ENCODE measurements around the gene DCAF12L2.
"Not testable (repeated sequence)": the region's sequence is repeated elsewhere in the genome, so short reads cannot be mapped to it uniquely, and the experiment has no call there.

The DCAF12L2 gene

GRCh38 chrX:126165721-126166461, at the start of gene DCAF12L2:
Gene DCAF12L2 (minus strand): TSS chrX:126166289. CDS start chrX:126165924, 365 bp downstream.
- Histone ChIP-seq H3K4me1 (ENCODE audit: control insufficient read depth, insufficient read depth, low read length) (no peaks in the 10 kb centered on the region), H3K4me3 (ENCODE audit: low read length) (no peak within 1 kb of the TSS), H3K27me3 (ENCODE audit: control insufficient read depth, insufficient read depth, low read length) (no peaks in the 10 kb centered on the region), H3K9ac (ENCODE audit: low read length) (no peak within 1 kb of the TSS), H3K9me3 (ENCODE audit: control insufficient read depth, low read length) (no peaks in the 10 kb centered on the region), H3K36me3 (ENCODE audit: control insufficient read depth, insufficient read depth, low read length) (no peaks in the 10 kb centered on the region)

- not testable (repeated sequence) for H3K36me3 ChIP-seq (ENCODE audit: control insufficient read depth, insufficient read depth, low read length); H3K4me1 ChIP-seq (ENCODE audit: control insufficient read depth, insufficient read depth, low read length); H3K9ac ChIP-seq (ENCODE audit: low read length); H3K27me3 ChIP-seq (ENCODE audit: control insufficient read depth, insufficient read depth, low read length); H3K4me3 ChIP-seq (ENCODE audit: low read length); H3K9me3 ChIP-seq (ENCODE audit: control insufficient read depth, low read length)
Observed at GRCh38 chrX:126190888-126191287, 24.8 kb upstream of the DCAF12L2 start.

- Histone ChIP-seq H3K9ac (ENCODE audit: low read length) (no peak overlapping the region), H3K9me3 (ENCODE audit: control insufficient read depth, low read length) (no peaks in the 10 kb centered on the region), H3K4me1 (ENCODE audit: control insufficient read depth, insufficient read depth, low read length) (no peaks in the 10 kb centered on the region), H3K36me3 (ENCODE audit: control insufficient read depth, insufficient read depth, low read length) (no peaks in the 10 kb centered on the region), H3K4me3 (ENCODE audit: low read length) (no peak overlapping the region), H3K27me3 (ENCODE audit: control insufficient read depth, insufficient read depth, low read length) (no peaks in the 10 kb centered on the region)
Observed at GRCh38 chrX:126177133-126177840, 11.2 kb upstream of the DCAF12L2 start.

GRCh38 chrX:126170720-126171119, 4.6 kb upstream of the DCAF12L2 start:
- Histone ChIP-seq H3K36me3 (ENCODE audit: control insufficient read depth, insufficient read depth, low read length) (no peaks in the 10 kb centered on the region), H3K4me3 (ENCODE audit: low read length) (no peak overlapping the region), H3K9ac (ENCODE audit: low read length) (no peak overlapping the region), H3K9me3 (ENCODE audit: control insufficient read depth, low read length) (no peaks in the 10 kb centered on the region), H3K27me3 (ENCODE audit: control insufficient read depth, insufficient read depth, low read length) (no peaks in the 10 kb centered on the region), H3K4me1 (ENCODE audit: control insufficient read depth, insufficient read depth, low read length) (no peaks in the 10 kb centered on the region)

- H3K27me3 ChIP-seq (ENCODE audit: control insufficient read depth, insufficient read depth, low read length): no peaks in the 10 kb centered on the region
- H3K4me1 ChIP-seq (ENCODE audit: control insufficient read depth, insufficient read depth, low read length): no peaks in the 10 kb centered on the region
- no peak overlapping the region for H3K4me3 ChIP-seq (ENCODE audit: low read length)
- H3K36me3 ChIP-seq (ENCODE audit: control insufficient read depth, insufficient read depth, low read length): no peaks in the 10 kb centered on the region
- no peaks in the 10 kb centered on the region for H3K9me3 ChIP-seq (ENCODE audit: control insufficient read depth, low read length)
- H3K9ac ChIP-seq (ENCODE audit: low read length): no peak overlapping the region
Observed at GRCh38 chrX:126167560-126167959, 1.5 kb upstream of the DCAF12L2 start.

GRCh38 chrX:126165401-126165720, 728 bp downstream of the DCAF12L2 start:
- H3K4me3 ChIP-seq (ENCODE audit: low read length): no peak overlapping the region
- H3K4me1 ChIP-seq (ENCODE audit: control insufficient read depth, insufficient read depth, low read length): no peaks in the 10 kb centered on the region
- no peaks in the 10 kb centered on the region for H3K36me3 ChIP-seq (ENCODE audit: control insufficient read depth, insufficient read depth, low read length)
- H3K9ac ChIP-seq (ENCODE audit: low read length): no peak overlapping the region
- H3K9me3 ChIP-seq (ENCODE audit: control insufficient read depth, low read length): no peaks in the 10 kb centered on the region
- no peaks in the 10 kb centered on the region for H3K27me3 ChIP-seq (ENCODE audit: control insufficient read depth, insufficient read depth, low read length)

- no peak overlapping the region for H3K4me3 ChIP-seq (ENCODE audit: low read length)
- H3K4me1 ChIP-seq (ENCODE audit: control insufficient read depth, insufficient read depth, low read length): no peaks in the 10 kb centered on the region
- H3K9ac ChIP-seq (ENCODE audit: low read length): no peak overlapping the region
- no peaks in the 10 kb centered on the region for H3K9me3 ChIP-seq (ENCODE audit: control insufficient read depth, low read length)
- no peaks in the 10 kb centered on the region for H3K36me3 ChIP-seq (ENCODE audit: control insufficient read depth, insufficient read depth, low read length)
- no peaks in the 10 kb centered on the region for H3K27me3 ChIP-seq (ENCODE audit: control insufficient read depth, insufficient read depth, low read length)
Observed at GRCh38 chrX:126164689-126165400, 1.2 kb downstream of the DCAF12L2 start.

- Histone ChIP-seq H3K9me3 (ENCODE audit: control insufficient read depth, low read length) (no peaks in the 10 kb centered on the region), H3K36me3 (ENCODE audit: control insufficient read depth, insufficient read depth, low read length) (no peaks in the 10 kb centered on the region), H3K4me1 (ENCODE audit: control insufficient read depth, insufficient read depth, low read length) (no peaks in the 10 kb centered on the region), H3K9ac (ENCODE audit: low read length) (no peak overlapping the region), H3K27me3 (ENCODE audit: control insufficient read depth, insufficient read depth, low read length) (no peaks in the 10 kb centered on the region), H3K4me3 (ENCODE audit: low read length) (no peak overlapping the region)
Observed at GRCh38 chrX:126164226-126164625, 1.9 kb downstream of the DCAF12L2 start.

GRCh38 chrX:126141014-126141413, 25.1 kb downstream of the DCAF12L2 start:
- Histone ChIP-seq H3K9ac (ENCODE audit: low read length) (no peak overlapping the region), H3K4me3 (ENCODE audit: low read length) (no peak overlapping the region), H3K4me1 (ENCODE audit: control insufficient read depth, insufficient read depth, low read length) (no peaks in the 10 kb centered on the region), H3K9me3 (ENCODE audit: control insufficient read depth, low read length) (no peaks in the 10 kb centered on the region), H3K36me3 (ENCODE audit: control insufficient read depth, insufficient read depth, low read length) (no peaks in the 10 kb centered on the region), H3K27me3 (ENCODE audit: control insufficient read depth, insufficient read depth, low read length) (no peaks in the 10 kb centered on the region)

GRCh38 chrX:126137899-126138298, 28.2 kb downstream of the DCAF12L2 start:
- Histone ChIP-seq H3K36me3 (ENCODE audit: control insufficient read depth, insufficient read depth, low read length) (no peaks in the 10 kb centered on the region), H3K4me1 (ENCODE audit: control insufficient read depth, insufficient read depth, low read length) (no peaks in the 10 kb centered on the region), H3K9me3 (ENCODE audit: control insufficient read depth, low read length) (no peaks in the 10 kb centered on the region), H3K9ac (ENCODE audit: low read length) (no peak overlapping the region), H3K27me3 (ENCODE audit: control insufficient read depth, insufficient read depth, low read length) (no peaks in the 10 kb centered on the region), H3K4me3 (ENCODE audit: low read length) (no peak overlapping the region)

- Histone ChIP-seq H3K27me3 (ENCODE audit: control insufficient read depth, insufficient read depth, low read length) (no peaks in the 10 kb centered on the region), H3K4me1 (ENCODE audit: control insufficient read depth, insufficient read depth, low read length) (no peaks in the 10 kb centered on the region), H3K9me3 (ENCODE audit: control insufficient read depth, low read length) (no peaks in the 10 kb centered on the region), H3K36me3 (ENCODE audit: control insufficient read depth, insufficient read depth, low read length) (no peaks in the 10 kb centered on the region), H3K4me3 (ENCODE audit: low read length) (no peak overlapping the region), H3K9ac (ENCODE audit: low read length) (no peak overlapping the region)
Observed at GRCh38 chrX:126124721-126125120, 41.4 kb downstream of the DCAF12L2 start.
